Activated CD4-positive, alpha-beta T cell treated with anti-CD3 and anti-CD28 coated beads for 1 hour (primary cell): ENCODE results near the gene LMX1A.

Experiments used
- DNase-seq: peaks from one replicate; pipeline ENCODE4 v3.0.0-alpha.2; 2020

The LMX1A gene

DNA sequence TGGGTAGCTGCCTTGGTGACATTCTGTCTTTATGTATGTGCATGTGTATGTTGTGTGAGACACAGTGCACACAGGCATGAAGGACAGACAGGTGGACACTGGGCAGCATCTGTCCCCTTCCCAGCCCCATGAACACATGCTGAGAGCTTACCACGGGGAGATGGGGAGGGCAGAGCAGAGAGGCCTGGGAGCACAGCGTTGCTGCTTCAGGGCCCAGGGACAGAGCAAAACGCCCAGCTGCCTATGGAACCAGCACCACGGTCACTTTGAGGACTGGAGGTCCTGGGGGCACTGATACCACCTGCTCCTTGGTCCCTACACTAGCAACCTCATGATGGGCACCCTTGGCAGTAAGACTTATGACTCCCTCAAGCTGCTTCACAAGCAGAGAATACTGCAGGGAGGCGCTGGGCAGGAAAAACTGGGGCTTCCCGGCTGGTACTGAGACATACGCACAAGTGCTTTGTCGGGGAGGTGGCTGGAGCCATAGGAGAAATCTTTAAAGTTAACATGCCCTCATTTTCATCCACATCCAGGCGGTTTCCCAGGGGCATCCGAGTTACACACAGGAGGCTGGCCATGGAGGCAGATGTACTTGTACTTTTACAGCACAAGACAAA, 40.3 kb downstream of the LMX1A start:
- DNase-seq = no peak

DNA sequence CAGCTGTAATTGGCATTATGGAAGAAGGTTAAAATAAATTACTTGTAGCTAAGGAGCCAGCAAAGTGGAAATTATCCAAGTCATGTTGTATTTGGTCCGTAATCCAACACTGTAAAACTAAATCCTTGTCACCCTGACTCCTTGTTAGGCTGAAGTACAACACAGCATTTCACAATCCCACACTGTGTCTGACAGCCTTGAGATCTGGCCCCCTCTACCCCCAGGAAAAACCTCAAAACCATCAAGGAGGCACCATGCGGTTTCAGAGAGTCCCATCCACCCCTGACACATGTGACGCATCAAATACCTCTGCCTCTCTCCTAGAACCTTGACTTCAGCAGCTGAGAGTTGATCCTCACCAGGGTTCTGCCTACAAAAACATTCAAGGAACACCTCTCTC, 41.0 kb downstream of the LMX1A start:
- no peak for DNase-seq

DNA sequence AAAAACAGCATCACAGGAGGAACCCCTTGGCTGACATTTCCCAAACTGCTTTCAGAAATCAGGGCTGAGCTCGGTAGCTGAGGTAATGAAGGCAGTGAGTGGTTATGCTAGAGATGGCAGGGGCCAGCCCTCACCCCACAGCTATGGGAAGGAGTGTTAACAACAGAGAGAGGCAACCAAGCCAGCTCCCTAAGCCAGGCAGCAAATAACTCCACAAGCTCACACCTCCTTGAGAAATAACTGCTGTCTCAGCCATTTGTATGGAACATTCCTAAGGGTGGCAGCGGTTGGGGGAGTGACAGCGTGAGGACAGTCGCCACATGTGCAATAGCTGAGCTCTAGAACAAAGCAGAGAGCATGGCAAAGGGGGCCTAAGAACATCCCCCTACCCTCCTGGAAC, 42.6 kb downstream of the LMX1A start:
- DNase-seq = no peak

DNA sequence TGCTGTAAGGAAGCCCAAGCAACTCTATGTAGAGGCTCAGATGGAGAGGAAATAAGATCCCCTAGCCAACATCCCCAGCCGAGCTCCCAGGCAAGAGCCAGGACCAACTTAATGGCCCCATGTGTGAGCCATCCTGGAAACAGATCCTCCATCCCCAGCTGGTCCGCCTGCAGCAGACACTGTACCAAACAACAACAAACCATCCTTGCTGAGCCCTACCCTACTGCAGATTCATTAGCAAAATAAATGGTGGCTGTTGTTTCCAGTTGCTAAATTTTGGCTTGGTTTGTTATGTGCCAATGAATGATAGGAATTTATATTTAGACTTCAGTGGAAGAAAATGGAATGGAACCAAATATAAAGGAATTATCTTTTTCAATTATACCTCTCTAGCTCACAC, 43.9 kb downstream of the LMX1A start:
- no peak for DNase-seq

DNA sequence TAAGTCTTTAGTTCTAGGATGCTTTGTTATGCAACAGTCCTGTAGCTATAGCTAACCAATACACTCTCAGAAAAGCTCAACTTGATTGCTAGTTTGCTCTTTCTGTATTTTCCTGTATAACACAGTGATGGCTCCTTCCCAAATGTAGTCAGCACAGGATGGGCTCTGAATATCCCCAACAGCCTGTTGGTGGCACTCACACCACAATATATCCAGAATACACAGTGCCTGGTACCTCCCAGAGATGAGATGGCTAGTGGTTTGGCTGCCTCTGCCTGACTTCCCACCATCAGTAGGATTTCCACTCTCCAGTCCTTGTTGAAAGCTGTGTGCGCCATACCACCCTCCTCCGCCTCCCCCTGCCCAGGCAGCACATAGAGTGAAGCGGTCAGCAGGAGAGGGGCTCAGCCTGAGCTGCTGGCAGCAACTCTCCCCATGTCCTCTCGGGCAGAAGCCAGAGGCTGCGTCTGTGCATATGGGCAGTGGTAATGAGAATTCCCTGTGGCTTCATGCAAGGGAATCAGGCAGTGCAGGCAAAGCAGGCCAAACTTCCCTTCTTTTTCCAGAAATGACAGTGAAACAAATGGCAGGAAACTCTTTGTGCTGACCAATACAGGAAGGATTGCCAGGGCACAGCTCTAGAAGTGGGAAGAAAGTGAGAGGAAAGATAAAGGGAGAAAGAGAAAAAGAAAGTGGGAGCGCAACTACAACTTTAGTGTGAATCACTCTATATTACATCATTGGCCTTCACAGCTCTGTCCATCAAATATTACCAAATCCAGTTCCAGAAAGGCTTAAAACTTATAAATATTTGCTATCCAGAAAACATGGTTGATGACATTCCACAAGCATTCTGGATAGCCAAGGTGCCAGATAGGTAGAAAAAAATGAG, 49.7 kb downstream of the LMX1A start:
- no peak for DNase-seq

DNA sequence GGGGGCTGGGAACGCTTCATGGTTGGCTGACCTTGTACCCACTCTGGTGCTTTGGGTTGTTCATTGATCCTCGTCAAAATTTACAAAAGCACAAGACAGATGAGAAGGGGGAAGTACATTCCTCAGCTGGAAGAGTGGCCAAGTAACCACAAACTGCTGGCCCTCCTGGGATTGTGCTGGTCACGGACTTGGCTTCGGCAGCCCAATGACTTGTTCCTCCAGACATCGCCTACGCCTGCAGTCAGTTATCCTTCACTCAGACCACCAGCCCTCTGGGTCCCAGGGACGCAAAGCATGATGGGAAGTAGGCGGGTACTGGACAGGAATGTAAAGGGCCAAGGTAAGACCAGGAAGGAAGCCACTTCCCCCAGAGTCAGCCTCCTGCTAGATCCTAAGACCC, 53.1 kb downstream of the LMX1A start:
- no peak for DNase-seq

DNA sequence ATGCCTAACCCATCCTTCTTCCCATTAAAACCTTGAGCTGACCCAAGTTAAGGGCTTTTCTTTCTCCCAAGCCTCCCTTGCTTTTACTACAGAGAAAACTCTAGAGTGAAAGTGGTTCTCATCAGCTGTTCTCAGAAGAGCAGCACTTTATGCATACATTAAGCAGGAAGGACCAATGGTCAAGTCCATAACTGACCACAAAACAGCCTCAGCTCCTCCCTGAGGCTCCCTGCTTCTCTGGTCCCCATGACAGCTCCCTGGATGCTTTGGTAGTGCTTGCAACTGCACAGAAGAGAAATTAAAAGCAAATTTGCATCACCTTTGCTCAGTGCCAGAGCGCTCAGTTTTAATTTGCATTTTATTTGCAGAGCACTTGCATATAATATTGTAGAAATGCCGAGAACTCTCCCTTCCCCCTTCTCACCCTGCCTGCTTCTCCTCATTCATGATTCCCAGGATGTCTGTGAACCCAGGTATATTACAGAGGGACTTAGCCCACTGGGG, 56.1 kb downstream of the LMX1A start:
- no peak for DNase-seq

DNA sequence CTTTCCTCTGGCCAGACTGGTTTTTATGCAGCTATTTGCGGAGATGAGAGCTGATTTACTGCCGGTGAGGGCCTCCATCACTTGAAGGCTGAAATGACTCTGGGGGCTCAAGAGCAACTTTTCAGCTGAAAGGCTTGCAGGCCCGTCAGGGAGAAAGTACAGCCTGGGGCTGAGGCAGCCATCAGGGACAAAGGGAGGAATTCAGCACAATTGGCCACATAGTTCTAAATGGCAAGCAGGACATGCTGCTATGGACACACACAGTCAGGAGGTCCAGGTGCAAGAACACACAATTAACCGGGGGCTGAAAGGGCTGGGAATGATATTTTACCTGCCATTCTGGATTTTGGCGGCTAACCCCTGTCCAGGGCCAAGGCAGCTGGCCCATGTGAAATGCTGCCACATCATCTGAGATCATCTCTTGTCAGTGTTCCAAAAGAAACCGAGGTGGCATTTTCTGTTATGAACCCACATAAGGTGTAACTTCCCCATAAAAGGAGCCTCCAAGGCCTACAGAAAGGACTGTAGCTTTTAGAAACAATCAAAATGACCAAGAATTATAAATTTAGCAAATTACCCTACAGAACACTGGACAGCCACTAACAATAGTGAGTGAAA, 58.2 kb downstream of the LMX1A start:
- no peak for DNase-seq

DNA sequence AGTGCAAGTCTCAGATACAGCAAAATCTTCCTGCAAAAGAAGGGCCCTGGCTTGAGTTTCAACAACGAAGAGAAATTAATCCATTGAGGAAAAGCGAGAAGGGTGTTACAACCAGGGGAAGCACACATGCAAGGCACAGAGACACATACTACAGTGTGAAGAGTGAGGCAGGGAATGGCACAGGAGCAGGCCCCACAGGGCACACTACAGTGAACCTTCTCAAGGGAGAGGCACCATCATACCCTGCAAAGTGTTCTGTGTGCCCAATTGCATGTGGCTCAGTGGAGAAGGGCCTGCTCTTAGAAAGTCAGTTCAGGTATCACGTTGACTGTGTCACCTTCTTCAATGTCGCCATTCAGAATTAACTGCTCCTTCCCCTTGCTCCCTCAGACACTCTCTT, 60.3 kb downstream of the LMX1A start:
- DNase-seq = no peak

DNA sequence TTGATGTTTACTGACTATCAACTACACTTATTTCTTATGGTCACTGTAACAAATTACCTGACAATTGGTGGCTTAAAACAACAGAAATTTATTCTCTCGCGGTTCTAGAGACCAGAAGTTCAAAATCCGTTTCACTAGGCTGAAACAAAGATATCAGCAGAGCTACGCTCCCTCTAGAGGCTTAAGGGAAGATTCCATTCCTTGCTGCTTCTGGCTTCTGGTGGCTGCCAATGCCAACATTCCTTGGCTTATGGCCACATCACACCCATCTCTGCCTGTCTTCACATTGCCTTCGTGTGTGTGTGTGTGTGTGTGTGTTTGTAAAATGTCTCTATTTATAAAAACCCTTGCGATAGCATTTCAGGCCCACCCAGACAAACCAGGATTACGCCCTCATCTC, 66.4 kb downstream of the LMX1A start:
- DNase-seq = no peak

DNA sequence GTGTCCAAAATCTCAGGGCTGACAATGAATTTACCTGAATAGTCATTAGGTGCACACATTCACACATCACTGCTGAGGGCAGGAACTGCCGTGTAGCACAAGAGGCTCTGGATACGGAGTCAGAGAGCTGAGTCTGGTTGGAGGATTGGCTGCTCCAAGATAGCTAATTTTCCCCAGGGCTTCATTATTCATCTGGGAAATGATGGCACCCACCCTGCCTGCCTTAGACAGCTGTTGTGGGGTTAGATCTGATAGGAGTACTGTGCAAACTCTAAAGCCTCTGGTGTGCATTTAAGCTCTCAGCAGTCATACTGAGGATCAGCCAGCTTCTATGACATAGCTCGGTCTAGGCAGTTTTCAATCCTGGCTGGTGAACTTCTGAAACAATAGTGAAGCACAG, 67.0 kb downstream of the LMX1A start:
- no peak for DNase-seq

DNA sequence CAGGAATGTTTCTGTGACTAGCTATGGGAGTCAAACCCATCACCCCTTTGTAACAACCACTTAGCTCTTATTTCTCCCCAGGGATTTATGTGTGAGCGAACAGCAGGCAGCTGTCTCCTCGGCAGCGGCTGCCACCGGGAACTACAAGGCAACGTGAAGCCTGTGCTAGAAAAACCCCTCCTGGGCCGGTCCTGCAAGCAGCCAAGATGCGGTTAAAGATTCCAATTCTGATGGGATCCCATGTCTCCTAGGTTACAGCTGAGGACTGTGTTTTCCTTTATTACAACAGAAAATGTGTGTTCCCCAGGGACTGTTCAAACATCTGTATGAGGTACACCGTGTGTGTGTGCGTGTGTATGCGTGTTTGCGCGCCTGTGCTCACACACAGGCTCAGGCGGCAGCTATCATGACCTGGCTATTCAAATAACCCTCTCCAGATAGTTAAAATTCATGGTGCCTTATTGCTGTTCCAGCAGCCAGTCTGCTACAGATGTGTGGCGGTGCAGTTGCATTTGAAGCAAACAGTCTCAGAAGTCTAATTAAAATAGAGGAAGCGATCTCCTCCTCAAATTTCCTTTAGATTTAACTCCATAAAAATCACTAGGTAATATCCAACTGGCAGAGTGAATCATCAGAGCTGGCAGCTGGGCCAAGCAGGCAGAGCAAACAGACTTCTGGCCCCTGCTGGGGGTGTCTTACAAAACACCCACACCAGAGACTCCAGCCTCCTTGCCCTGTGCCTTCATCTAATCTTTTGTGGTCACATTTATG, 68.0 kb downstream of the LMX1A start:
- no peak for DNase-seq

DNA sequence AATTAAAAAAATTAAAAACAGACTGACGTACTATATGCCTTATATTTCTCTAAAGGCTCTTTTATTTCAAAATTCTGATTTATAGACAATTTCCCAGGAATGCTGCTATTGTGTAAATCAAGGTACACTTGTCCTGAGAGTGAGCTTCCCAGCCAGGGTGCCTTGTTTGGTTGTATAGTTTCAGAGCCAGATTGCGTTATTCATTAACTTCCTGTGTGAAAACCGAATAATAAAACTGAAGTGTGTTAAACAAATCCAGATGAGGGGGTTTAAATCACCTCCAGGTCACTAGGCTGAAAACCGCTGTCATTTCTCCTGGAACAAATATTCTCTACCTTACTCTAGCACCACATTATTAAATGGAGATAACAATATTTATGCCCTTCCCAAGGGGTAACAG, 68.7 kb downstream of the LMX1A start:
- DNase-seq = no peak

DNA sequence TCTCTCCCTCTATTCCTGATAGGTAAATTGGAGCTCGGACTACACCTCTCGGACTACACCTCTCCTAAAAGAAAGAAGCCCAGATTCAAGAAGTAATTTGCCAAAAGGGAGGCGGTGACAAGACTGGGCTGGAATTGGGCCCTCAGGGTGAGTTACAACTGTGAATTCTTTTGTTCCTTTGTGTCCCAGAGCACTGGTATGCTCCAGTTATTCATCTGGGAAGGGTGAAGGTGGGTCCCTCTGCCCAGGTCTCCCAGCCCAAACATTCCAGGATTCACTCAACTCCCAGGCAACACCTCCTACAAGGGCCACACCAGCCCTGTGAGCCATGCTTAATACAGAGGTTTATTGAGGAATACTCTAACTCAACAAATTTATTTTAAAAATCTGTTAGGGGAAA, 69.2 kb downstream of the LMX1A start:
- DNase-seq = no peak

DNA sequence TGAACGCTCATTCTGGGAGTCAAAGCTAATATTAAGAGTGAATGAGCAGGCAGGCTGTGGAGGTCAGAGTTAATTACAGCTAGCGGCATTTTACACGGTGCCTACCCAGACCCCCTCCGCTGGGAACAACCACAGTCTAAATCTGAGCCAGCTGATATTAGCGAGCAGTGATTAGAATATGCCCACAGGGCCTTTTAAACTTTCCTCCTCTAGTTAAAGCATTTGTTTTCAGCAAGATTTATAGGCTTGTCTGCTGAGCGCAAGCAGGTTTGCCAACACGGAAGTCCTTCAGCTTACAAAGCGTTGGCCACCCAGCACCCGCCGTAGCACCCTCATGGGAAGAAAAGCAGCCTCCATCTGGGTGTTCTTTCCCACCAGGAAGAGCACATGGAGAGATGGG, 72.1 kb downstream of the LMX1A start:
- no peak for DNase-seq

DNA sequence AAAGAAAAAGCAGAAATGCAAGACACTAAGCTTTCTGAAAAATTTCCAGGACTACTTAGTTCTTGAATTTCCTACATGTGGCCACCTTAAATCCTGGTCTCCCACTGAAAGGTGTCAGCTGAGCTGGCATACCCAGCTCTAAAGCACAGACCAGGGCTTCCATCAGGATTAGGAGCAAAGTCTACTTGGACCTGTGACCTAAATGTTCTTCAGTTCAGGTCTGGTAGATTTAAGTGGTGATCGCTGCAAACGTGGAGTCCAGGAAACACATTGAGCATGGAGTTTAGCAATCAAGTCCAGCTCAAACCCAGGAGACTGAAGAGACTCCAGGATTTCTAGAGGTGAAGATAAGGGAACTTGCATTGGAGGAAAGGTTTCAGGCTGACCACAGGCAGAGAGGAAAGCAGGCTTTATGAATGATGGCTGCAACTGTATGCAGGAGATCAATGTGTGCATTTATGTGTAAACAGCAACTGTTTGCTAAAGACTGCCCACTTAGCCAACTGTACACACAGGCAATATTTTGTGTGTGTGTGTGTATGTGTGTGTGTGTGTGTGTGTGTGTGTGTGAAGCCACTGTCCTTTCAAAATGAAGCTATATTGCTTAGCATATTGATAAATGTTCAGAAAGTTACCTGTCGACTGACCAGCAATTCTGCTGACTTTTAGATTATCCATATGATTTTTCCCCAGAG, 75.2 kb downstream of the LMX1A start:
- DNase-seq = no peak

DNA sequence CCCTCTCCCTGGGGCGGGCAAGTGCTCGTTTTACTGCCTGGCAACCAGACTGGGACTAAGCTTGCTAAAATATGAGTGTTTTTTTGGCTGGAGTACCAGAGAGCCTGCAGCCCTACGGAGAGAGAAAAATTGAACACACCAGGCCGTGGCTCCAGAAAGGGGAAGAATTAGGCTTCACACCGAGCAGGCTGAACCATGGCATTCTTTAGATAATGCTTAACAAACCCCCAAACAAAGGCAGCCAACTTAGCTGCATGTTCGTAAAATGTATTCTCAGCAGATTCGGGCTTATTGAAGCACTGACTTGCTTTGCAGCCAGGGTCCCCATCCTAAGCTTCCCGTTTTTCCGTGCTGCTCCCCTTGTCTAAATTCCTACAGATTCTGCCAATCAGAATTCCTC, 76.6 kb downstream of the LMX1A start:
- no peak for DNase-seq

DNA sequence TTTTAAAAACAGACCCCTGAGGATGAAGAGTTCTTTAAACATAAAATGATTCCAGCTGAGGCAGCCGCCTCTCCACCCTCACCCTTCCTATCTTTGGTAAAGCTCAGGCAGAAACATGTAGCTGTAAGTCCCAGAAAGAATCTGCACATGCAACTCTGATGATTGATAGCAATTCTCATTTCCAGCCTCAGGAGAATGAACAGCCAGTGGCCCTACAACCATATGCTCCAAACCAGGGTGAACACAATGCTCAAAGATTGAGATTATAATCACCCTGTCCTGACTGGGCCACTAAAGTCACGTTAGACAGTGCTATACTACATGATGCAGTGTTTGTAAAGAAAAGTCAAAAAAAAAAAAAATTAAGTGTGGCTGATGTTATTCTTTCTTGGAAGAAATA, 80.2 kb downstream of the LMX1A start:
- DNase-seq = no peak

DNA sequence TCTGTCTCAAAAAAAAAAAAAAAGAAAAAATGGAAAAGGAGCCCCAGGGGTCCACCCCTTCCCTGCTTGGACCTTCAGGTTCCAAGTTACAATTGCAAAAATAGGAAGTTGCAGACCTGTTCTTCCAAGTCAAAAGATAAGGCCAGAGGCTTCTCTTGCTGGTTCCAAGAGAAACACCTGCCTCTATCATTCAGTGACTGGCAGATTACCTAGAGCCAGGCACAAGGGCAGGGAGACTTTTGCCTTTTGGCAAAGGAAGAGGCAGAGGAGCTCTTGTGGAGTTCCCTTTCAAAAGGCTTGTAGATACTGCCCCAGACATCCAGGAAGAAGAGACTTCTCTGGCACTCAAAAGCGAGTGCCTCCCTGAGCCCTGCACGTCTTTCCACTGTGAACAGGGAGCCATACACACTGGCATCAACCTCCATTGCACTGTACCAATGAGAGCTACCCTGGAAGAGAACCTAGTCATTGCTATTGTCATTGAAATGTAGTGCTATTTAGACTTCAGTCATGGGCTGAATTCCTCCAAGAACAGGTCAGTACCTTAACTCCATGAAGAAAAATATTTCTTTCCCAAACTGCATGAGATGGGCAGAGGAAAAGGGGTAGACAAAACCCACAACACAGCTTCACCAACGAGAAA, 91.2 kb downstream of the LMX1A start:
- no peak for DNase-seq

DNA sequence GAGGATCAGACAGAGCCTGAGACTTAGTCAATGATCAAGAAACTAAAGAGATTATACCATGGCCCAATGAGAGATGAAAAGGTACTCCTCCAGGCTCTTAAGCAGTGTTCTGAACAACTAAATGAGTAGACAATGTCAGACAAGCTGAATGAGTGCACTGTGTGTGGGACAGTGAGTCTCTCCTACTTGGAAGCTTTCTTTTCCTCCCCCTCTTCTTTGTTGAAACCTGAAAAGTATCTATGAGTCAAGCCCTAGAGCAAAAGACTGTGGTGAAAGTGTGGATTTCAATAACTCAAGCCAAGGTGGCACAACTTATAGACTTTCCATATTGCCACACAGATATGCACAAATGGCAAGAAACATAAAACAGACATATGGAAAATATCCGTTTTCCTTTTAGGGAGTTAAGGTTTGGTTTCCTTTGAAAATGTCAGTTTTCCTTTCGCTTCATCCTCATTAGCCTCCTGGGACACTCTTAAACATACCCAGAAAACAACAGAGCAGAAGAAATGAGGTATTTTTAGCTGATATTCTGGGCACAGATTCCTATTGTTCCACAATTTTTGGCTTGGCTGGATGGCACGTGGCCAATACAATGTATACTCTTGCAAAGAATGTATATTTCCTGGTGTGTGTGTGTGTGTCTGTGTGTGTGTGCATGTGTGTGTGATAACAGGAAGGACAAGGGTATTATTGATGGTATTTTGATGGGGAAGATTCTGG, 96.6 kb downstream of the LMX1A start:
- DNase-seq = no peak

DNA sequence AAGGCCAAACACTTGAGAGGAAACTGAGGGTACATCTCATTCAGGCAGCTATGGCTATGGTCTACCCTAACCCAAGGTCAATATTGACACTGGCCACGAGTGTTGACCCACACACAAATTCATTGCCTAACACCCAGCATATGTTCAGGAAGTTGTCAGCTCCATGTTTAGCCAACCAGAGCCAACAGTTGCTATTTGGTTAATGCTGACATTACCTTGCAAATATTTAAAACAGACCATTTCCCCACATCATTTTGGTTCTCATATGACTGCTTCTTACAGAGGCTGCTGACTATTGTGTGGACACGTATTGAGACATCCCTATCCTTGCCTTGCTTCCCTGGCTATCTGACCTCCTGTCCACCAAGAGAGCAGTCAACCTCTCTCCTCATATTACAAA, 97.3 kb downstream of the LMX1A start:
- no peak for DNase-seq
